Natural killer cell treated with Interleukin-12 subunit alpha and Interleukin-12 subunit beta and Interleukin-15 and Interleukin-18, amount 100 ng/mL, for 72 hours (primary cell): ENCODE data around the gene SERPINB2. TPM values are rescaled to one million over a fixed set of nuclear protein-coding genes. Genes with fewer than 3 reads are reported as not detected.
A peak's percentile ranks its signal among the peaks of the same experiment; 100 is the strongest.

Experiments
- ATAC-seq, 2 donors: fragments of 150-1000 bp; cut with Tn5 transposase in 1 of 2; sonication (Bioruptor Pico), chemical (Tn5 transposase) in 1 of 2; 2 replicates each; pipeline ENCODE4 v1.10.0; 2021
- DNase-seq: peaks from one replicate; pipeline ENCODE4 v3.0.0; 2022; ENCODE audit warnings: low spot score
- H3K27ac Mint-ChIP-seq, 2 donors: 1 replicate in 1 of 2; 2 replicates in 1 of 2; pipeline ENCODE4 v1.8.0; 2022; ENCODE audit warnings: mixed read lengths in 2 of 2, mild to moderate bottlenecking in 1 of 2, moderate library complexity in 1 of 2
- H3K27me3 Mint-ChIP-seq, 2 donors: 1 replicate in 1 of 2; 2 replicates in 1 of 2; pipeline ENCODE4 v1.8.0; 2022; ENCODE audit warnings: mixed read lengths in 2 of 2
- H3K36me3 Mint-ChIP-seq: one replicate; pipeline ENCODE4 v1.8.0; 2022; ENCODE audit warnings: mixed read lengths
- H3K4me1 Mint-ChIP-seq, 2 donors: 1 replicate in 1 of 2; 2 replicates in 1 of 2; pipeline ENCODE4 v1.8.0; 2022; ENCODE audit warnings: low read depth in 2 of 2, mixed read lengths in 2 of 2, mild to moderate bottlenecking in 1 of 2
- H3K4me3 Mint-ChIP-seq: one replicate; pipeline ENCODE4 v1.8.0; 2022; ENCODE audit warnings: mixed read lengths
- H3K9me3 Mint-ChIP-seq: 2 replicates; pipeline ENCODE4 v1.8.0; 2022; ENCODE audit warnings: mixed read lengths
- total RNA-seq, 2 donors: library from RNA; stranded (reverse); gene quantifications; one replicate each; pipeline ENCODE4 v1.2.3, GENCODE V29; 2022

Gene SERPINB2
- total RNA-seq, 2 donors from 2014 or later, result not detected

- Mint-ChIP-seq H3K27ac (no peak overlapping the region), H3K4me1 (peaks cover 0 to 4% of the 10 kb centered on the region in 2 donors), H3K36me3 (no peaks in the 10 kb centered on the region), H3K9me3 (no peaks in the 10 kb centered on the region), H3K4me3 (no peak overlapping the region), H3K27me3 (peaks cover 15 to 27% of the 10 kb centered on the region in 2 donors)
- ATAC-seq (no peak), DNase-seq (no peak)
Observed at GRCh38 chr18:63895190-63895589, 7.7 kb downstream of the SERPINB2 start.

DNA sequence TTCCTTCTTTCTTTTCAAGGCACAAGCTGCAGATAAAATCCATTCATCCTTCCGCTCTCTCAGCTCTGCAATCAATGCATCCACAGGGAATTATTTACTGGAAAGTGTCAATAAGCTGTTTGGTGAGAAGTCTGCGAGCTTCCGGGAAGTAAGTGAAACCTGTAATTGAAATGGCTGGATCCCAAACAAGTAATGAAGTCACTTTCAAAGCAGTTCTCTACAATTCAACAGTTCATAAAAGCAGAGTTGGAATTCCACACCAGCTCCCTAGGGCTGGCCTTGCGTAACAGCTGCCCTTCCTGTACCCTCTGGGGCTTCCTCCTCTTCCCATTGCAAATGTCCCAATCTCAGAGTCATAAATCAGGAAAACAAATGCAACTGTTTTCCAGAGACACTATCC, 9.6 kb downstream of the SERPINB2 start:
- Mint-ChIP-seq H3K27ac (no peak overlapping the region), H3K27me3 (peaks cover 18 to 27% of the 10 kb centered on the region in 2 donors), H3K36me3 (no peaks in the 10 kb centered on the region), H3K4me3 (no peak overlapping the region), H3K4me1 (peaks cover 0 to 4% of the 10 kb centered on the region in 2 donors), H3K9me3 (no peaks in the 10 kb centered on the region)
- ATAC-seq (no peak), DNase-seq (no peak)

GRCh38 chr18:63899206-63899605, 11.7 kb downstream of the SERPINB2 start:
- H3K4me1 Mint-ChIP-seq, result peaks cover 0 to 4% of the 10 kb centered on the region in 2 donors
- H3K36me3 Mint-ChIP-seq, result no peaks in the 10 kb centered on the region
- H3K27ac Mint-ChIP-seq, result no peak overlapping the region

GRCh38 chr18:63903851-63904570, 16.5 kb downstream of the SERPINB2 start:
- no peak for ATAC-seq
- Mint-ChIP-seq H3K36me3 (no peaks in the 10 kb centered on the region), H3K27ac (no peak overlapping the region), H3K27me3 (peaks cover 11 to 16% of the 10 kb centered on the region in 2 donors), H3K9me3 (no peaks in the 10 kb centered on the region), H3K4me3 (no peak overlapping the region), H3K4me1 (peaks cover 0 to 9% of the 10 kb centered on the region in 2 donors)
- no peak for DNase-seq

More at GRCh38 chr18:63899206-63899605, 11.7 kb downstream of the SERPINB2 start:
- Mint-ChIP-seq H3K27me3 (peaks cover 22 to 32% of the 10 kb centered on the region in 2 donors), H3K4me3 (no peak overlapping the region), H3K9me3 (no peaks in the 10 kb centered on the region)
- DNase-seq, result no peak
- ATAC-seq, result no peak

- DNase-seq (no peak), ATAC-seq (no peak)
- H3K4me3 Mint-ChIP-seq, result no peak overlapping the region
- peaks cover 2 to 10% of the 10 kb centered on the region in 2 donors for H3K4me1 Mint-ChIP-seq
- no peaks in the 10 kb centered on the region for H3K9me3 Mint-ChIP-seq
- no peaks in the 10 kb centered on the region for H3K36me3 Mint-ChIP-seq
- H3K27ac Mint-ChIP-seq, result no peak overlapping the region
- H3K27me3 Mint-ChIP-seq, result peaks cover 9 to 16% of the 10 kb centered on the region in 2 donors
Observed at GRCh38 chr18:63904694-63905093, 17.2 kb downstream of the SERPINB2 start.

- Mint-ChIP-seq H3K27ac (no peak overlapping the region), H3K9me3 (peaks cover 1% of the 10 kb centered on the region), H3K36me3 (no peaks in the 10 kb centered on the region), H3K27me3 (peaks cover 9 to 16% of the 10 kb centered on the region in 2 donors), H3K4me3 (no peak overlapping the region), H3K4me1 (peaks cover 5 to 16% of the 10 kb centered on the region in 2 donors)
- DNase-seq, result no peak
- ATAC-seq, result no peak
Observed at GRCh38 chr18:63905361-63905760, 17.9 kb downstream of the SERPINB2 start.

DNA sequence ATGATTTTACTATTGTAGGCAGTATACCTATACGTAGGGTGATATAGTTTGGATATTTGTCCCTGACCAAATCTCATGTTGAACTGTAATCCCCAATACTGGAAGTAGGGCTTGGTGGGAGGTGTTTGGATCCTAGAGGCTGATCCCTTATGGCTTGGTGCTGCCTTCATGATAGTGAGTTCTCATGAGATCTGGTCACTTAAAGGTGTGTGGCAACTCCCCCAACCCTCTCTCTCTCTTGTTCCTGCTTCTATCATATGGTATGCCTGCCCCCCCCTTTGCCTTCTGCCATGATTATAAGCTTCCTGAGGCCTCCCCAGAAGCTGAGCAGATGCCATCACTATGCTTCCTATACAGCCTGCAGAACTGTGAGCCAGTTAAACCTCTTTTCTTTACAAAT, 18.6 kb downstream of the SERPINB2 start:
- Mint-ChIP-seq H3K4me1 (peaks cover 5 to 20% of the 10 kb centered on the region in 2 donors), H3K27me3 (peaks cover 7 to 21% of the 10 kb centered on the region in 2 donors), H3K4me3 (no peak overlapping the region), H3K36me3 (no peaks in the 10 kb centered on the region), H3K9me3 (peaks cover 5% of the 10 kb centered on the region), H3K27ac (no peak overlapping the region)
- no peak for DNase-seq
- no peak for ATAC-seq

GRCh38 chr18:63907664-63908063, 20.2 kb downstream of the SERPINB2 start, which contains the start of gene SERPINB10:
Gene SERPINB10, plus strand, starts transcription at chr18:63907958. Its CDS starts 7,553 bp downstream, at chr18:63915511.
- ATAC-seq, result no peak
- Mint-ChIP-seq H3K4me3 (peak within 1 kb of the TSS; percentile 40), H3K4me1 (peaks cover 5 to 20% of the 10 kb centered on the region in 2 donors), H3K27ac (peak within 1 kb of the TSS; percentile 53 to 93), H3K27me3 (peaks cover 14 to 30% of the 10 kb centered on the region in 2 donors), H3K36me3 (no peaks in the 10 kb centered on the region), H3K9me3 (peaks cover 5% of the 10 kb centered on the region)
- DNase-seq, result no peak

DNA sequence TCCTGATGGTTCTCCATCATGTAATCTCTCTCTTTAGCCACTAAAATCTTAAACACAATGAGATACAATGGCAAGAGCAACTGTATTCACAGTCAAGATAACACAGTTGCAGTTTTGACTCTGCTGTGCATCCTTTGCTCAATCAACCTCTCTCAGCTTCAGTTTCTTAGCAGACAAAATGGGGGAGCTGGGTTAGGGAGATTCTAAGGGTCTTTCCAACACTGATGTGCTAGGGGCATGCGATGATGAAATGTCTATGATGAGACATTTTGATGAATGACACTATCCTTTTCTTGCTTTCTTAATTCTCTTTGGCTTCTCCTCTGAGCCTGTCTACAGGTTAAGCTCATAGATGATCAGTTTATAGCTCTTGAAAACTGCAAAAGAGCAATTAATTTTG, 21.4 kb downstream of the SERPINB2 start:
- ATAC-seq, result peak; percentile 44 to 85
- peak overlapping the region; percentile 40 for H3K4me3 Mint-ChIP-seq
- H3K27me3 Mint-ChIP-seq, result peaks cover 22 to 35% of the 10 kb centered on the region in 2 donors
- H3K4me1 Mint-ChIP-seq, result peaks cover 5 to 20% of the 10 kb centered on the region in 2 donors
- DNase-seq, result no peak
- H3K36me3 Mint-ChIP-seq, result no peaks in the 10 kb centered on the region
- H3K27ac Mint-ChIP-seq, result peak overlapping the region; percentile 53 to 93
- peaks cover 9% of the 10 kb centered on the region for H3K9me3 Mint-ChIP-seq

- ATAC-seq (peak in 1 of 2 donors; percentile 80), DNase-seq (no peak)
- Mint-ChIP-seq H3K9me3 (peaks cover 9% of the 10 kb centered on the region), H3K4me3 (no peak overlapping the region), H3K27ac (peak overlapping the region in 1 of 2 donors; percentile 44), H3K4me1 (peaks cover 5 to 20% of the 10 kb centered on the region in 2 donors), H3K27me3 (peaks cover 23 to 39% of the 10 kb centered on the region in 2 donors), H3K36me3 (no peaks in the 10 kb centered on the region)
Observed at GRCh38 chr18:63909870-63910269, 22.4 kb downstream of the SERPINB2 start.

- DNase-seq (no peak), ATAC-seq (no peak)
- Mint-ChIP-seq H3K4me3 (no peak overlapping the region), H3K4me1 (no peaks in the 10 kb centered on the region), H3K36me3 (no peaks in the 10 kb centered on the region), H3K9me3 (peaks cover 4% of the 10 kb centered on the region), H3K27ac (no peak overlapping the region), H3K27me3 (peaks cover 29 to 41% of the 10 kb centered on the region in 2 donors)
Observed at GRCh38 chr18:63917817-63918216, 30.3 kb downstream of the SERPINB2 start.

- Mint-ChIP-seq H3K4me1 (no peaks in the 10 kb centered on the region), H3K27ac (no peak overlapping the region), H3K36me3 (no peaks in the 10 kb centered on the region), H3K4me3 (no peak overlapping the region), H3K9me3 (no peaks in the 10 kb centered on the region), H3K27me3 (peaks cover 29 to 47% of the 10 kb centered on the region in 2 donors)
- ATAC-seq (no peak), DNase-seq (no peak)
Observed at GRCh38 chr18:63922049-63922448, 34.5 kb downstream of the SERPINB2 start.

GRCh38 chr18:63924551-63924950, 37.0 kb downstream of the SERPINB2 start:
- Mint-ChIP-seq H3K36me3 (no peaks in the 10 kb centered on the region), H3K27me3 (peaks cover 19 to 37% of the 10 kb centered on the region in 2 donors)

GRCh38 chr18:63928331-63928730, 40.8 kb downstream of the SERPINB2 start:
- no peak for ATAC-seq
- Mint-ChIP-seq H3K9me3 (no peaks in the 10 kb centered on the region), H3K4me3 (no peak overlapping the region), H3K27ac (no peak overlapping the region), H3K4me1 (peaks cover 0 to 7% of the 10 kb centered on the region in 2 donors), H3K27me3 (peaks cover 22 to 24% of the 10 kb centered on the region in 2 donors), H3K36me3 (no peaks in the 10 kb centered on the region)
- no peak for DNase-seq

More at GRCh38 chr18:63924551-63924950, 37.0 kb downstream of the SERPINB2 start:
- Mint-ChIP-seq H3K27ac (no peak overlapping the region), H3K4me1 (peaks cover 0 to 3% of the 10 kb centered on the region in 2 donors), H3K4me3 (no peak overlapping the region), H3K9me3 (no peaks in the 10 kb centered on the region)
- ATAC-seq, result no peak
- DNase-seq, result no peak
